Transverse colon (tissue), 4 donors: ENCODE results near the gene ZNF785. TPM values are rescaled to one million over a fixed set of nuclear protein-coding genes. Genes with fewer than 3 reads are reported as not detected.
A peak's percentile ranks its signal among the peaks of the same experiment; 100 is the strongest.

Experiments
- DNase-seq: peaks from one replicate; pipeline ENCODE4 v3.0.0-alpha.2; 2019
- H3K27ac ChIP-seq, 4 donors: fragments of 200-600 bp; sonication (generic); 2 replicates each; pipeline ENCODE4 v1.5.1; 2016 to 2018; ENCODE audit warnings: inconsistent platforms in 4 of 4
- H3K27me3 ChIP-seq: fragments of 200-600 bp; sonication (generic); 2 replicates; pipeline ENCODE4 v1.5.1; 2017; ENCODE audit warnings: inconsistent platforms
- H3K36me3 ChIP-seq, 4 donors: fragments of 200-600 bp; sonication (generic); 2 replicates each; pipeline ENCODE4 v1.5.1; 2017 to 2019; ENCODE audit warnings: inconsistent platforms in 4 of 4
- H3K4me1 ChIP-seq, 4 donors: fragments of 200-600 bp; sonication (generic); 2 replicates each; pipeline ENCODE4 v1.5.1; 2017 to 2020; ENCODE audit warnings: inconsistent platforms in 4 of 4
- H3K4me3 ChIP-seq, 4 donors: fragments of 200-600 bp; sonication (generic); 1 replicate in 1 of 4; 2 replicates in 3 of 4; pipeline versions ENCODE4 v1.5.1 to v1.6.1; 2017 to 2019; ENCODE audit warnings: inconsistent platforms in 4 of 4
- H3K9me3 ChIP-seq, 2 donors: fragments of 200-600 bp; sonication (generic); 2 replicates each; pipeline ENCODE4 v1.5.1; 2017 to 2019; ENCODE audit warnings: inconsistent platforms in 2 of 2
- CTCF ChIP-seq, 5 experiments: fragments of 200-600 bp in 3 of 5; fragments of 450-650 bp in 2 of 5; sonication (generic) in 3 of 5; IDR thresholded peaks; 1 replicate in 2 of 5; 2 replicates in 3 of 5; pipeline ENCODE4 v1.5.1; 2016 to 2017; ENCODE audit warnings: antibody characterized with exemption in 5 of 5, inconsistent platforms in 3 of 5, mild to moderate bottlenecking in 2 of 5, moderate library complexity in 1 of 5
- EP300 ChIP-seq: sonication (generic); formaldehyde crosslinking; IDR thresholded peaks from one replicate; pipeline ENCODE4 v1.6.1; 2017; ENCODE audit warnings: antibody characterized with exemption, low read depth
- POLR2A ChIP-seq: fragments of 450-650 bp; IDR thresholded peaks from one replicate; pipeline ENCODE4 v1.6.1; 2016; ENCODE audit warnings: antibody characterized with exemption, mild to moderate bottlenecking, moderate library complexity
- POLR2AphosphoS5 ChIP-seq, 3 donors: sonication (generic); formaldehyde crosslinking; IDR thresholded peaks; one replicate each; pipeline ENCODE4 v1.6.1; 2016; ENCODE audit warnings: antibody characterized with exemption in 3 of 3
- WGBS, 2 donors: methylation state at CpG; one replicate each; pipeline ENCODE4 v1.1.5; 2018; ENCODE audit warnings: low coverage in 1 of 2; 5-methylcytosine and 5-hydroxymethylcytosine counted together
- in situ Hi-C, 4 donors: fragments of 200-750 bp; cut with MboI; loops; one replicate each; pipeline versions ENCODE4 v1.15.0 to v1.15.1; 2017; ENCODE audit warnings: low sequenced_read_pairs in 3 of 4, low pct_ligation_motif_present in 1 of 4, low pct_unique_long_range_greater_than_20kb in 1 of 4
- intact Hi-C: fragments of 100-400 bp; cut with DNase I; formaldehyde crosslinking; loops from one replicate; pipeline ENCODE4 v1.15.1; 2023; ENCODE audit warnings: low total_unique reads
- total RNA-seq, 4 donors: library from RNA; depleted of rRNA; stranded (reverse); fragments of >200 nt; gene quantifications; one replicate each; pipeline ENCODE4 v1.1.0, GENCODE V29; 2016

ZNF785 gene
- total RNA-seq, 4 donors from 2014 or later = 17.2 to 131 (median 20.5) TPM

- peaks cover 0 to 22% (median 0%) of the 10 kb centered on the region in 4 donors for H3K36me3 ChIP-seq
- in situ Hi-C loops = loop anchor here in 2 of 4 donors (10.0 kb wide), 2 partner anchors 165 to 175 kb away; partner anchors contain the start of genes DCTPP1 (in 1 of the 2) and SEPHS2 (in 1 of the 2)
- intact Hi-C loops = no loop called here
These were observed 24.7 kb upstream of the ZNF785 start, which contains the start of gene ZNF689 for GRCh38 chr16:30609926-30610839. ZNF689 (minus strand) TSS chr16:30610389; CDS start chr16:30610041, 348 bp downstream.

GRCh38 chr16:30609002-30609925 is 23.8 kb upstream of the ZNF785 start:
- no peaks in the 10 kb centered on the region for H3K9me3 ChIP-seq
- 17 to 44% methylated on average over 2 to 30 of the region's 40 CpGs for WGBS, 2 donors
- no peaks in the 10 kb centered on the region for H3K27me3 ChIP-seq
- H3K4me1 ChIP-seq = peaks cover 5 to 23% (median 15%) of the 10 kb centered on the region in 4 donors
- peaks cover 0 to 31% (median 4%) of the 10 kb centered on the region in 4 donors for H3K36me3 ChIP-seq
- H3K27ac ChIP-seq = peak overlapping the region; percentile 94 to 99 (median 98)
- TF ChIP-seq POLR2AphosphoS5 (IDR thresholded peaks at IDR 0.05) (no peak), POLR2A (no peak), CTCF (IDR thresholded peaks at IDR 0.05) (no peak), EP300 (no peak)
- DNase-seq = peak; percentile 58
- intact Hi-C loops = no loop called here
- in situ Hi-C loops = loop anchor here in 2 of 4 donors (10.0 kb wide), 2 partner anchors 164 to 174 kb away; partner anchors contain the start of genes DCTPP1 (in 1 of the 2) and SEPHS2 (in 1 of the 2)
- H3K4me3 ChIP-seq = peak overlapping the region; percentile 71 to 96 (median 89)

More at GRCh38 chr16:30609926-30610839, 24.7 kb upstream of the ZNF785 start, which contains the start of gene ZNF689:
- Histone ChIP-seq H3K9me3 (no peaks in the 10 kb centered on the region), H3K27ac (peak within 1 kb of the TSS; percentile 94 to 99 (median 98)), H3K4me1 (peaks cover 5 to 23% (median 17%) of the 10 kb centered on the region in 4 donors), H3K4me3 (peak within 1 kb of the TSS; percentile 71 to 96 (median 89)), H3K27me3 (no peaks in the 10 kb centered on the region)
- 0 to 2% methylated on average over 6 to 41 of the region's 63 CpGs for WGBS, 2 donors
- DNase-seq = peak; percentile 96
- TF ChIP-seq EP300 = no peak
- TF ChIP-seq CTCF (IDR thresholded peaks at IDR 0.05) = peak in 1 of 5 experiments; percentile 8
- TF ChIP-seq POLR2AphosphoS5 (IDR thresholded peaks at IDR 0.05) = peak; percentile 50 to 80 (median 80)
- TF ChIP-seq POLR2A = peak; percentile 80

- WGBS, 2 donors = 95% methylated on average over 3 of the region's 3 CpGs; no CpG with 5 or more reads in 1 of the 2 donors
- intact Hi-C loops (no loop called here), in situ Hi-C loops (loop anchor here in 2 of 4 donors (10.0 kb wide), 2 partner anchors 161 to 171 kb away; partner anchors contain the start of genes DCTPP1 (in 1 of the 2) and SEPHS2 (in 1 of the 2))
- no peak overlapping the region for H3K4me3 ChIP-seq
- H3K27ac ChIP-seq = no peak overlapping the region
- peaks cover 5 to 39% (median 17%) of the 10 kb centered on the region in 4 donors for H3K4me1 ChIP-seq
- H3K36me3 ChIP-seq = peaks cover 0 to 47% (median 8%) of the 10 kb centered on the region in 4 donors
- H3K9me3 ChIP-seq = no peaks in the 10 kb centered on the region
- TF ChIP-seq POLR2AphosphoS5 (IDR thresholded peaks at IDR 0.05) (no peak), CTCF (IDR thresholded peaks at IDR 0.05) (no peak), EP300 (no peak), POLR2A (no peak)
- DNase-seq = no peak
- H3K27me3 ChIP-seq = no peaks in the 10 kb centered on the region
These were observed 20.5 kb upstream of the ZNF785 start for GRCh38 chr16:30606004-30606403.
